Measurements from ENCODE around the gene PRPF4.
"Not testable (repeated sequence)": the region's sequence is repeated elsewhere in the genome, so short reads cannot be mapped to it uniquely, and the experiment has no call there.

The PRPF4 gene

GRCh38 chr9:113275157-113276131 is at the start of gene PRPF4, which contains the start of gene CDC26:
PRPF4 (plus strand) TSS chr9:113275658; CDS start chr9:113275744, 86 bp downstream.
CDC26 (minus strand) TSS chr9:113275572; CDS start chr9:113272507, 3,065 bp downstream.
- peak; percentile 96 for ATAC-seq

GRCh38 chr9:113227436-113227835 is 48.0 kb upstream of the PRPF4 start:
- no peak for ATAC-seq

- ATAC-seq = no peak
Measured at GRCh38 chr9:113228130-113228665, 47.3 kb upstream of the PRPF4 start.

GRCh38 chr9:113231701-113232100 is 43.8 kb upstream of the PRPF4 start:
- no peak for ATAC-seq

DNA sequence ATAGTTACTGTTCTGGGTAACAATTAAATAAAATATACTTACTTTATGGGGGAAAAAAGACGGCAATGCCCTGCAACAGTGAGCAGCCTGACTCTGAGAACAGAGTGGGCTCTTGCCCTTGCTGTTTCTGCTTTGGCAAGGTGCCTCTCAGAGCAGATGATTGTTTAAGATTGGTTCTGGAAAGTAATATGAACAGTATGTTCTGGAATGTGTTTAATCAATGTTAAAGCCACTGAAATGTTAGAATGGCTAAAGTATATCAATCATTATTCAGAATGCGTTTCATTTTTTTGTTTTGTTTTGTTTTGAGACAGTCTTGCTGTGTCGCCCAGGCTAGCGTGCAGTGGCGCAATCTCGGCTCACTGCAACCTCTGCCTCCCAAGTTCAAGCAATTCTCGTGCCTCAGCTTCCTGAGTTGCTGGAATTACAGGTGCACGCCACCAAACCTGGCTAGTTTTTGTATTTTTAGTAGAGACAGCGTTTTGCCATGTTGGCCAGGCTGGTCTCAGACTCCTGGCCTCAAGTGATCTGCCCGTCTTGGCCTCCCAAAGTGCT is 39.7 kb upstream of the PRPF4 start:
- ATAC-seq = not testable (repeated sequence)

- ATAC-seq = no peak
Measured at GRCh38 chr9:113237026-113237425, 38.4 kb upstream of the PRPF4 start.

DNA sequence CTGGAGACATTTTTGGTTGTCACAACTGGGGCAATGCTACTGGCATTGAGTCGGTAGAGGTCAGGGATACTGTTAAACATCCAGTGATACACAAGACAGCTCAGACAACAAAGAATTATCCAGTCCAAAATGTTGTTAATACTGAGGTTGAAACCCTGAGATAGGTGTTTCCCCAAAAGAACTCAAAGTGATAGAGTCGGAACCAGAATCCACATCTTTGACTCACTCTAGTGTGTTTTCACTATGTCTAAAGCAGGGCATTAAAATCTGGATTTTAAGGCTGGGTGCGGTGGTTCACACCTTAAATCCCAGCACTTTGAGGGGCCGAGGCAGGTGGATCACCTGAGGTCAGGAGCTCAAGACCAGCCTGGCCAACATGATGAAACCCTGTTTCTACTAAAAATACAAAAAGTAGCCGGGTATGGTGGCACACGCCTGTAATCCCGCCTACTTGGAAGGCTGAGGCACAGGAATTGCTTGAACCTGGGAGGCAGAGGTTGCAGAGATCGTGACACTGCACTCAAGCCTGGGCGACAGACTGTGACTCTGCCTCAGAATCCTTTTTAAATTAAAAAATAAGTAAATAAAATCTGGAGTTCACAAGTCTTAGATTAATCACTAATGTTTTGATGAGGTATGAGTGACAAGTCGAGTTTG is 37.1 kb upstream of the PRPF4 start:
- no peak for ATAC-seq

DNA sequence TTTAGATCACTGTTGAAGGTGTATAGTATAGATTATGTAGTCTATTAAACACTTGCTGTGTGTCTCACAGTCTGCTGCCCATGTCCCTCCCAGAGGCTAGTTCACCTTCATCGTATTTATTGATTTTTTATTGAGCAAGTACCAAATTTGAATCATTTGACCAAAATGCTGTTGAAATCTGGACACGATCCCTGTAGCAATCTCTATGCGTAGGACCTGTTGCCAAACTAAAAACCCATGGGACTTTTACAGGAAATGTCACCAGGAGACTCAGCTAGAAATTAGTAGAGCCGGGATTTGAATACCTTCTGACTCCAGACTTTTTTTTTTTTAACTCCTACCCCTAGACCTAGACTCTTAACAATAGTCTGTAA is 36.6 kb upstream of the PRPF4 start:
- no peak for ATAC-seq

DNA sequence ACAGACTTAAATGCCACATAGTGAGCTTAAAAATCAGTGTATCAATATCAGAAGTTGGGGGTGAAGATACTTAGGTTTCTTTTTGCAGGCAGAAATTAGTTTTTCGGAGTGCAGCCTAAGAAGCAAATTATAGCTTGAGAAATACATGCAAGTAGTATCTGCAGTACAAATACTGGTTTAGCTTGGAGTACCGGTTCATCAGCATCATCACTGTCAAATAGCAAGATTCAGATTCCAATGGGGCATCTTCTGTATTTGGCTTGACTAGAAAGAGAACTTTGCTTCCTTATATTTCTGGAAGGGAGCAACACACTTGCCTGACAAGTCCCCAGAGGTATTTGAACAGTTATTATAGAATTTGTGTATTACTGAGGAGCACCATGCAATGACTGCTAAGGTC is 34.3 kb upstream of the PRPF4 start:
- no peak for ATAC-seq

GRCh38 chr9:113244556-113244955 is 30.9 kb upstream of the PRPF4 start:
- no peak for ATAC-seq

- ATAC-seq = no peak
Measured at GRCh38 chr9:113245894-113246293, 29.6 kb upstream of the PRPF4 start.

DNA sequence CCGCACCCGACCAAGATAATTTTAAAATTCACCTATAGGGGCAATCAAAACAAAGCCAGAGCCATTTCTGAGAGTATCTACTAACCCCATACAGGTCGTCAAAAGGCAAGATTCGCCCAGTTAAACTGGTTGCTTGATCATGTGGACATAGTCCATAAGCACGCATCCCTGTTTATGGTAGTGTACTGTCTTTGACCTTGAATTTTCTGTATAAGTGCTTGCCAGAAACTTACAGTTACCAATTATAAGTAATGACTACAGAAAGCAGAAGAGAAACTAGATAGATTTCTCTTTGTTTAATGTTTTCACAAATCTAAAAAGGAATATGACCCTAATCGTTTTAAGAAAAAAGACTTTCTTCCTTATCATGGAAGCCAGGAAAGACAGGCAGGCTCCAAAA is 28.5 kb upstream of the PRPF4 start:
- no peak for ATAC-seq

DNA sequence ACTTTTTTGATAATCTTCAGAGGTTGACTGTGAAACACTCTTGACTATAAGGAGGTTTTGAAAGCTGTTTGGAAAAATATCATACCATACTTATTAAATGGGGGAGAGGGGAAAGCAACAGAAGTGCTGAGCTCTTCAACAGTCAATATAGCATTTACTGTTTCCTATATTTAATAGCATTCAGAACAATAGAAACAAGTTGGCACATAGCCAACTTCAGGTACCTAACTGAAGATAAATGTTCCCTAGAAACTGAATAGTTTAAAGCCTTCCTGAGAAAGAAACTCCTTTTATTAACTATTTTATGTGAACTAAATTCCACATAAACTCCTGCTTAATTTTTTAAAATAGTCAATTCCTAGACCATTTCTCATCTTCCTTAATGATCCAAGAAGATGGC is 27.8 kb upstream of the PRPF4 start:
- no peak for ATAC-seq

DNA sequence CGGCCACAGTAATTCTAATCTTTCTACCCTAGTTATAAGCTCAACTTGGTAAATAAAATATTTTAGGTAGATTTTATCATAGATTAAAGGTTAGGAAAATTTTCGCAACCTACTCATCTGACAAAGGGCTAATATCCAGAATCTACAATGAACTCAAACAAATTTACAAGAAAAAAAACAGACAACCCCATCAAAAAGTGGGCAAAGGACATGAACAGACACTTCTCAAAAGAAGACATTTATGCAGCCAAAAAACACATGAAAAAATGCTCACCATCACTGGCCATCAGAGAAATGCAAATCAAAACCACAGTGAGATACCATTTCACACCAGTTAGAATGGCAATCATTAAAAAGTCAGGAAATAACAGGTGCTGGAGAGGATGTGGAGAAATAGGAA is 25.8 kb upstream of the PRPF4 start:
- ATAC-seq = not testable (repeated sequence)

DNA sequence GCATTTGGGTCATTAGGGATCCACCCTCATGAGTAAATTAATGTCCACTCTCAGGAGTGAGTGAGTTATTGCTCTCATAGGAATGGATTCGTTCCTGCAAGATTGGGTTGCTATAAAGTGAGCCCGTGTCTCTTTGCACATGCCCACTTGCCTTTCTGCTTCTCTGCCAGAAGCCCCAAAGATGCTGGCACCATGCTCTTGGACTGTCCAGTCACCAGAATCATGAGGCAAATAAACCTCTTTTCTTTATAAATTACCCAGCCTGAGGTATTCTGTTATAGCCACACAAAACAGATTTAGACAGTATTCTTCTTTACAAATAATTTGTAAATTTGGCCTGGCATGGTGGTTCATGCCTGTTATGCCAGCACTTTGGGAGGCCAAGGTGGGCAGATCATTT is 24.7 kb upstream of the PRPF4 start:
- ATAC-seq = no peak

DNA sequence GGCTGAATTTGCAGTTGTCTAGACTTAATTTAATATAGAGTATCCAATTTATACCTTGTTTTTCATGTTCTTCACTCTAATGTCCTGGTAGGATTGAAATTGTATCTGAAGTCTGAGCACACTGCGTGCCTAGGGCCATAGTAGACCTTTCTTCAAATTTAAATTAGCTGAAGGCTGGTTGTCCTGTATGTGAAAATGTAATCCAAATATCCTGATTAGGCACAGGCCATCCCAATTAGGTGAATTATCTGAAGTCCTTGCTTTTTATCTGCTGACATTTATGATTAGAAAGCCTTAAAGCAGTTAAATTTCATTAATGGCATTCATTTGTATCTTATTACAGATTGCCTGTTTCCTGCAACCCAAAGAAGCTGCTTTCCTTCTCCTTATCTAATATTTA is 20.5 kb upstream of the PRPF4 start:
- no peak for ATAC-seq

GRCh38 chr9:113255438-113255837 is 20.0 kb upstream of the PRPF4 start:
- no peak for ATAC-seq

DNA sequence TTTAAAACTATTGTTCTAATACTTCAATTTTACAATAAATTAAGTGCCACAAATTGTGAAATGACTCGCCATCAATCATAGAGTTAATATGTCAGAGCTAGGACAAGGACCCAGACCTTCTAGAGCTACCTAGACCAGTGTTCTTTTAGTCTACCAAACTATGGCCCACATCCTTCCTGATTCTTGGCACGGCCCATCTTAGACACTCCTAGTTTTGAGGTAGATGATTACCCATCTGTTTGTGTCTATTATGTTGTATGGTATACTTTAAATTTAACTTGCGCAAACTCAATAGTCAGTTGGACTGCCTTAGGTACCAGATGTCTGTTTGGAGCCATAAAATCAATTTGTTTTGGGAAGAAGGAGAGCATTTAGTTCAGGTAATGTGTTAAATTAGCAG is 17.6 kb upstream of the PRPF4 start:
- ATAC-seq = no peak

DNA sequence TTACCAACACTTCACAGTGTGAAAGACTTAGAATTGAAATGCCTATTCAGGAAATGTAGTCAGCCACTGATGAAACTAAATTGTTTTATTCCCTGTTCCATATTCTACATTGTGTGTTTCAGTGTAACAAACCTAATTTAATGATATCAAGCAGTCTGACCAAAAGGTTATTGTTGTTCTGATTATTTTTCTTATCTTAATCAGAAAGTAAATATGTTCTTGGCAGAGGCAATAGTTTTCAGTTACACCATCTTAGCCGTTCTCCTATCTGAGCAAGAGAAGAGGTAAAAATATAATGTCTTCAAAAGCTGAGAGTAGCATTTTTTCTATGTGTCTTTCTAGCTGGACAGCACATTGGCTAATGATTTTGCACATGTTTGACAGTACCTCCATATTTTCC is 17.2 kb upstream of the PRPF4 start:
- ATAC-seq = no peak

DNA sequence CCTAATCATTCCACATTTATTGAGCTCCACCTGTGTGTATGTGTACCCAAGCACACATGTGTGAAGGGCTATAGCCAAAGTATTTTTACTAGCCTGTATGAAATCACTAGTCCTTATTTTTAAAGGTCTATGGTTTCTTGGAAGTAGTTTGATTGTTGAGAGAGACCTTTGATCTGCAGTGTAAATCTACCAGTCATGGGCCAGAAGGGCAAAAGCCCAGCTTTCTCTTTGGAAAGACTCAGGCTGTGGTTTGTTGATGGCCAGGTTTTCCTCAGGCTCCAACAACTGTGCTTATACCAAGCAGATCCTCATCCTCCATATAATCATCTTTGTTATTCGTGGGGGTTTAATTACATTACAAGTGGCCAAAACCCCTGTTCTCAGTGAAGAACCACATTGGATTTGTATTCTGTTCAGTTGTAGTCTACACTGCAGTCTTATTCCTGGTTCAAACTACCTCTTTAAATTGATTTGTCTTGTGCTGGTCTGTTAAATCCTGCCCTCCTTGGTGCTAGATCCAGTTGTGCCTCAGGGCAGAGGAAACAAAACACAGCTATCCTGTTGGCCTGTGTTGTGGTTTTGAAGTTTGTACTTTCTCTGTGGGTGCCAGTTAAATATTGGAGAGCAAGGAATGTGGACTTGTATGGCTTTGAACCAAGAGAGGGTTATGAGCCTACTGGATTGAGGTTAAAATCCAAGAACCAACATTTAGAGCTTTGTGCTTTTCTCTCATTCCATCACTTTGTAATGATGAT is 13.4 kb upstream of the PRPF4 start:
- ATAC-seq = no peak

- no peak for ATAC-seq
Measured at GRCh38 chr9:113266174-113266573, 9.3 kb upstream of the PRPF4 start.

DNA sequence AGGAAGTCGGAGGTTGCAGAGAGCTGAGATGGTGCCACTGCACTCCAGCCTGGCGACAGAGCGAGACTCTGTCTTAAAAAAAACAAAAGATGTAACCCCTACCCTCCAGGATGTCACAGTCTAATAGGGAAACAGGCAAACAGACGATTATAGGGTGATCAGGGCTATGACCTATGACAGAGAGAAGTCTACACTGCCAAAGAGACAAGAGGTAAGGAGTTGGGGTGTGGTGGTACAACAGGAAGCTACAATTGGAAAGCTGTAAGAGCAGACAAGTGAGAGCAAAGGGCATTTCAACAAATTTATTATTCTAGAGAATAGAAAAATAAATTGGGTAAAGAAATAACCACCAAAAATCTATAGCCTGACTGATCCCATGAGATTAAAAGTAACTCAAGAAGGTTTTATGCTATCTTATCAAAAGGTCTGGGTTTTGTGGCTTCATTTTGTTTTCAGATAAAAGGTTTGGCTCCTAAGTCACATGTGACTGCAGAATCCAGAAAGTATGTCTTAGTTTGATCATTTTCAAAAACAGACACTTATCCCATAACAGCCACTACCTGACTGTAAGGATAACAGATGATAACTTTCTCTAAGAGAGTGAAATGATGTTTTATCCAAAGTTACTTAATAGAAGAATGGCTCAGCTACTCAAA is 7.4 kb upstream of the PRPF4 start:
- no peak for ATAC-seq
